K562 (cell line): ENCODE data around the gene AKT1S1. TPM values are rescaled to one million over a fixed set of nuclear protein-coding genes. Genes with fewer than 3 reads are reported as not detected.

ENCODE experiments used
- C11orf30 ChIP-seq: fragments of 450-650 bp; IDR thresholded peaks from 2 replicates; pipeline ENCODE4 v1.6.1; 2016; ENCODE audit warnings: low read depth, mild to moderate bottlenecking
- GTF2E2 ChIP-seq: fragments of 200-800 bp; sonication (Bioruptor generic); IDR thresholded peaks from 2 replicates; pipeline ENCODE4 v1.6.1; 2016; ENCODE audit warnings: missing genetic modification characterization, missing compliant biosample characterization
- HMG20B ChIP-seq: fragments of 250-450 bp; sonication (Bioruptor Pico); IDR thresholded peaks from 2 replicates; pipeline ENCODE4 v1.5.0; 2021; ENCODE audit warnings: mild to moderate bottlenecking
- L3MBTL2 ChIP-seq: fragments of 450-650 bp; IDR thresholded peaks from 2 replicates; pipeline ENCODE4 v1.6.1; 2016; ENCODE audit warnings: mild to moderate bottlenecking, moderate library complexity
- MECOM ChIP-seq: fragments of 250-450 bp; sonication (Bioruptor Pico); IDR thresholded peaks from 2 replicates; pipeline ENCODE4 v1.8.0; 2022; ENCODE audit warnings: inconsistent platforms
- NCOR1 ChIP-seq: fragments of 450-650 bp; IDR thresholded peaks from 2 replicates; pipeline ENCODE4 v1.6.1; 2016; ENCODE audit warnings: mild to moderate bottlenecking, moderate library complexity
- NR4A1 ChIP-seq, 2 experiments: fragments of 250-450 bp in 1 of 2; fragments of 450-650 bp in 1 of 2; sonication (Bioruptor Pico) in 1 of 2; IDR thresholded peaks; 2 replicates each; pipeline versions ENCODE4 v1.4.0 to v1.6.1; 2016 to 2020; ENCODE audit warnings: mild to moderate bottlenecking in 2 of 2, missing compliant biosample characterization in 1 of 2, missing genetic modification characterization in 1 of 2, moderate library complexity in 1 of 2
- RBBP5 ChIP-seq: fragments of 200-600 bp; sonication (generic); IDR thresholded peaks from 2 replicates; pipeline ENCODE4 v1.6.1; 2012; ENCODE audit warnings: borderline replicate concordance, mild to moderate bottlenecking, low read length, control low read depth, inconsistent platforms; ENCODE audit not compliant: insufficient read depth, poor library complexity, severe bottlenecking
- SAFB ChIP-seq: fragments of 200-400 bp; formaldehyde crosslinking; IDR thresholded peaks from 2 replicates; pipeline ENCODE4 v1.6.1; 2017; ENCODE audit warnings: low read depth, low read length, borderline replicate concordance
- ZNF175 ChIP-seq: fragments of 200-800 bp; sonication (Bioruptor generic); IDR thresholded peaks from 2 replicates; pipeline ENCODE4 v1.6.1; 2016; ENCODE audit warnings: low read depth, mild to moderate bottlenecking, missing genetic modification characterization, missing compliant biosample characterization
- ZNF584 ChIP-seq: fragments of 200-800 bp; sonication (Bioruptor generic); IDR thresholded peaks from 2 replicates; pipeline ENCODE4 v1.6.1; 2016; ENCODE audit warnings: low read depth, mild to moderate bottlenecking, missing genetic modification characterization, missing compliant biosample characterization
- polyA plus RNA-seq, 8 experiments: library from polyadenylated mRNA; depleted of rRNA in 4 of 8; stranded (reverse) in 5 of 8; unstranded in 3 of 8; fragments of >200 nt; fragmentation: Nextera tagmentation in 2 of 8; fragmentation: Illumina TruSeq in 1 of 8; extraction: Ambion mirVana in 2 of 8; extraction: Trizol in 1 of 8; gene quantifications; 2 replicates each; pipeline versions ENCODE4 v1.2.1 to v1.2.3, GENCODE V29; 2011 to 2014; ENCODE audit warnings: inconsistent platforms in 1 of 8, missing spikeins in 1 of 8
- total RNA-seq, 7 experiments: library from RNA; depleted of rRNA in 6 of 7; stranded (reverse); fragments of >200 nt in 6 of 7; fragmentation: Illumina TruSeq in 2 of 7; extraction: Trizol in 2 of 7; gene quantifications; 2 replicates each; pipeline versions ENCODE4 v1.2.1 to v1.2.3, GENCODE V29; 2011 to 2021; ENCODE audit warnings: low replicate concordance in 1 of 7
- TF ChIP-seq, protein P1 (sequence below): fragments of 250-450 bp; sonication (Bioruptor Pico); IDR thresholded peaks from 2 replicates; pipeline ENCODE4 v1.5.0; 2022; ENCODE audit warnings: mild to moderate bottlenecking
- TF ChIP-seq, protein P2 (sequence below): IDR thresholded peaks from 2 replicates; pipeline ENCODE4 v1.6.1; 2011; ENCODE audit not compliant: insufficient read length; ENCODE audit errors: extremely low read depth
- TF ChIP-seq, protein P3 (sequence below): fragments of 450-650 bp; IDR thresholded peaks from 2 replicates; pipeline ENCODE4 v1.6.1; 2016; ENCODE audit warnings: antibody characterized with exemption
- TF ChIP-seq, protein P4 (sequence below): sonication (generic); formaldehyde crosslinking; IDR thresholded peaks from 2 replicates; pipeline ENCODE4 v1.8.1; 2023; ENCODE audit warnings: mild to moderate bottlenecking, missing genetic modification reagents
- TF ChIP-seq, protein P5 (sequence below), 2 experiments: fragments of 150-350 bp in 1 of 2; IDR thresholded peaks; 2 replicates each; pipeline ENCODE4 v1.6.1; 2012 to 2016; ENCODE audit warnings: low read depth in 2 of 2, low read length in 2 of 2, mild to moderate bottlenecking in 1 of 2, moderate library complexity in 1 of 2

AKT1S1 gene
- total and polyA plus RNA-seq, 9 of the 15 experiments (the other 6 are each of a cell fraction or from before 2014, with no cell fraction given) = 1.2 to 50.3 (median 17.1) TPM

DNA sequence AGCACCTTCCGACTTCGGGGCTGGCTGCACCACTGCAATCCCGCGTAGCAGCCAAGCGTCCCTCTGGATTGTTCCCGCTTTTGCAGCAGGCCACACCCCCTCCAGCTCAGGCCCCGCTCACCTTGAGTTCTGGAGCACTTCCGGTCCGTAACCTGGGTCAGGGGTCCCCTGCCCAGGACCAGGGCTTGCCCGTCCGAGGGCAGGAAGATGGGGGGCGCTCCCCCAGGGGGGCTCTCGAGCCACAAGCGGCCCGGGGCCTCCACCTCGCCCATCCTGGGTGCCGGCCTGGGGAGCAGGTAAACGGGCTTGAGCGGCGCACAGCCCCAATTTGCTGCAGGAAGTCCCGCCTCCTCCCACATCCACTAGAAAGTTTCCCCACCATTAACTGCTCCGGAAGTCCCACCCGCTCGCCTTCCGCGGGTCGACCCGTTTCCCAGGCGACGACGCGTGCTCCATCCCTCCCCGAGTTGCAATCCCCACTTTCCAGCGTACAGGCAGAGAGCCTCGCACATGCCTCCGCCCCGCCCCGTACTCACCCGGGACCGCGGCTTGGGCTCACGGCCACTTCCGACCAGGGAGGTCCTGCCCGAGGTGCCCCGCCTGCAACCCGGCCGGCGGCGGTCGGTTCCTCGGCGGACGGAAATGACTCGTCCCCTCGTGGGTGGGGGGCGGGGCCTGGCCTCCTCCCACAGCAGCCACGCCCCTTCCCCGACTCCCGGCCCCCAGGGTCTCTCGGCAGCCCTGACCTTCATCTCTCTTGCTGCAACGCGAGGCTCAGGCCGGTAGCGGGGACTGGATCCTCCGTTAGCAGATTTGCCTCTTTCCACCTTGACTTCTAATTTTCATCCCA, 10.0 kb downstream of the AKT1S1 start, which contains the start of gene PNKP (continued):
- TF ChIP-seq L3MBTL2 (peak; percentile 70; the same call in 1 of the 2 replicates), GTF2E2 (no peak), RBBP5 (peak; percentile 97), MECOM (CRISPR knock-in tag) (no peak), C11orf30 (peak; percentile 97), SAFB (peak; percentile 73), ZNF175 (CRISPR knock-in tag) (no peak), NCOR1 (no peak), ZNF584 (CRISPR knock-in tag) (no peak), NR4A1 (CRISPR knock-in tag; IDR thresholded peaks at IDR 0.05) (no peak), NR4A1 (tag; IDR thresholded peaks at IDR 0.05) (no peak), HMG20B (CRISPR knock-in tag) (no peak)
- TF ChIP-seq, protein P1, sequence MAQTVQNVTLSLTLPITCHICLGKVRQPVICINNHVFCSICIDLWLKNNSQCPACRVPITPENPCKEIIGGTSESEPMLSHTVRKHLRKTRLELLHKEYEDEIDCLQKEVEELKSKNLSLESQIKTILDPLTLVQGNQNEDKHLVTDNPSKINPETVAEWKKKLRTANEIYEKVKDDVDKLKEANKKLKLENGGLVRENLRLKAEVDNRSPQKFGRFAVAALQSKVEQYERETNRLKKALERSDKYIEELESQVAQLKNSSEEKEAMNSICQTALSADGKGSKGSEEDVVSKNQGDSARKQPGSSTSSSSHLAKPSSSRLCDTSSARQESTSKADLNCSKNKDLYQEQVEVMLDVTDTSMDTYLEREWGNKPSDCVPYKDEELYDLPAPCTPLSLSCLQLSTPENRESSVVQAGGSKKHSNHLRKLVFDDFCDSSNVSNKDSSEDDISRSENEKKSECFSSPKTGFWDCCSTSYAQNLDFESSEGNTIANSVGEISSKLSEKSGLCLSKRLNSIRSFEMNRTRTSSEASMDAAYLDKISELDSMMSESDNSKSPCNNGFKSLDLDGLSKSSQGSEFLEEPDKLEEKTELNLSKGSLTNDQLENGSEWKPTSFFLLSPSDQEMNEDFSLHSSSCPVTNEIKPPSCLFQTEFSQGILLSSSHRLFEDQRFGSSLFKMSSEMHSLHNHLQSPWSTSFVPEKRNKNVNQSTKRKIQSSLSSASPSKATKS (CRISPR knock-in tag) = no peak
- TF ChIP-seq, protein P2, sequence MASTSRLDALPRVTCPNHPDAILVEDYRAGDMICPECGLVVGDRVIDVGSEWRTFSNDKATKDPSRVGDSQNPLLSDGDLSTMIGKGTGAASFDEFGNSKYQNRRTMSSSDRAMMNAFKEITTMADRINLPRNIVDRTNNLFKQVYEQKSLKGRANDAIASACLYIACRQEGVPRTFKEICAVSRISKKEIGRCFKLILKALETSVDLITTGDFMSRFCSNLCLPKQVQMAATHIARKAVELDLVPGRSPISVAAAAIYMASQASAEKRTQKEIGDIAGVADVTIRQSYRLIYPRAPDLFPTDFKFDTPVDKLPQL = no peak
- TF ChIP-seq, protein P3, sequence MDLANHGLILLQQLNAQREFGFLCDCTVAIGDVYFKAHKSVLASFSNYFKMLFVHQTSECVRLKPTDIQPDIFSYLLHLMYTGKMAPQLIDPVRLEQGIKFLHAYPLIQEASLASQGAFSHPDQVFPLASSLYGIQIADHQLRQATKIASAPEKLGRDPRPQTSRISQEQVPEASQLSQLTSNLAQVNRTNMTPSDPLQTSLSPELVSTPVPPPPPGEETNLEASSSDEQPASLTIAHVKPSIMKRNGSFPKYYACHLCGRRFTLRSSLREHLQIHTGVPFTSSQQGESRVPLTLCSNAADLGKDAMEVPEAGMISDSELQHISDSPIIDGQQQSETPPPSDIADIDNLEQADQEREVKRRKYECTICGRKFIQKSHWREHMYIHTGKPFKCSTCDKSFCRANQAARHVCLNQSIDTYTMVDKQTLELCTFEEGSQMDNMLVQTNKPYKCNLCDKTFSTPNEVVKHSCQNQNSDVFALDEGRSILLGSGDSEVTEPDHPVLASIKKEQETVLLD = peak; percentile 38; the same call in 1 of the 2 replicates
- TF ChIP-seq, protein P4, sequence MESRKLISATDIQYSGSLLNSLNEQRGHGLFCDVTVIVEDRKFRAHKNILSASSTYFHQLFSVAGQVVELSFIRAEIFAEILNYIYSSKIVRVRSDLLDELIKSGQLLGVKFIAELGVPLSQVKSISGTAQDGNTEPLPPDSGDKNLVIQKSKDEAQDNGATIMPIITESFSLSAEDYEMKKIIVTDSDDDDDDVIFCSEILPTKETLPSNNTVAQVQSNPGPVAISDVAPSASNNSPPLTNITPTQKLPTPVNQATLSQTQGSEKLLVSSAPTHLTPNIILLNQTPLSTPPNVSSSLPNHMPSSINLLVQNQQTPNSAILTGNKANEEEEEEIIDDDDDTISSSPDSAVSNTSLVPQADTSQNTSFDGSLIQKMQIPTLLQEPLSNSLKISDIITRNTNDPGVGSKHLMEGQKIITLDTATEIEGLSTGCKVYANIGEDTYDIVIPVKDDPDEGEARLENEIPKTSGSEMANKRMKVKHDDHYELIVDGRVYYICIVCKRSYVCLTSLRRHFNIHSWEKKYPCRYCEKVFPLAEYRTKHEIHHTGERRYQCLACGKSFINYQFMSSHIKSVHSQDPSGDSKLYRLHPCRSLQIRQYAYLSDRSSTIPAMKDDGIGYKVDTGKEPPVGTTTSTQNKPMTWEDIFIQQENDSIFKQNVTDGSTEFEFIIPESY (CRISPR knock-in tag) = no peak
- TF ChIP-seq, protein P5, sequence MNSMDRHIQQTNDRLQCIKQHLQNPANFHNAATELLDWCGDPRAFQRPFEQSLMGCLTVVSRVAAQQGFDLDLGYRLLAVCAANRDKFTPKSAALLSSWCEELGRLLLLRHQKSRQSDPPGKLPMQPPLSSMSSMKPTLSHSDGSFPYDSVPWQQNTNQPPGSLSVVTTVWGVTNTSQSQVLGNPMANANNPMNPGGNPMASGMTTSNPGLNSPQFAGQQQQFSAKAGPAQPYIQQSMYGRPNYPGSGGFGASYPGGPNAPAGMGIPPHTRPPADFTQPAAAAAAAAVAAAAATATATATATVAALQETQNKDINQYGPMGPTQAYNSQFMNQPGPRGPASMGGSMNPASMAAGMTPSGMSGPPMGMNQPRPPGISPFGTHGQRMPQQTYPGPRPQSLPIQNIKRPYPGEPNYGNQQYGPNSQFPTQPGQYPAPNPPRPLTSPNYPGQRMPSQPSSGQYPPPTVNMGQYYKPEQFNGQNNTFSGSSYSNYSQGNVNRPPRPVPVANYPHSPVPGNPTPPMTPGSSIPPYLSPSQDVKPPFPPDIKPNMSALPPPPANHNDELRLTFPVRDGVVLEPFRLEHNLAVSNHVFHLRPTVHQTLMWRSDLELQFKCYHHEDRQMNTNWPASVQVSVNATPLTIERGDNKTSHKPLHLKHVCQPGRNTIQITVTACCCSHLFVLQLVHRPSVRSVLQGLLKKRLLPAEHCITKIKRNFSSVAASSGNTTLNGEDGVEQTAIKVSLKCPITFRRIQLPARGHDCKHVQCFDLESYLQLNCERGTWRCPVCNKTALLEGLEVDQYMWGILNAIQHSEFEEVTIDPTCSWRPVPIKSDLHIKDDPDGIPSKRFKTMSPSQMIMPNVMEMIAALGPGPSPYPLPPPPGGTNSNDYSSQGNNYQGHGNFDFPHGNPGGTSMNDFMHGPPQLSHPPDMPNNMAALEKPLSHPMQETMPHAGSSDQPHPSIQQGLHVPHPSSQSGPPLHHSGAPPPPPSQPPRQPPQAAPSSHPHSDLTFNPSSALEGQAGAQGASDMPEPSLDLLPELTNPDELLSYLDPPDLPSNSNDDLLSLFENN (IDR thresholded peaks at IDR 0.05; ENCODE audit: low read depth in 2 of 2, low read length in 2 of 2) = 0 out of 4 replicates have a peak, but pooled peaks of 1 of the 2 experiments have one; percentile 40
